D721Med (cell line): ENCODE measurements around the gene CNP.

ENCODE experiments used
- DNase-seq: peaks from one replicate; pipeline ENCODE4 v3.0.0; 2011; ENCODE audit warnings: low spot score; ENCODE audit not compliant: insufficient read length
- FAIRE-seq: peaks from 2 replicates; lab custom pipeline; 2011; peaks lifted over from hg19 to GRCh38; lab: Jason Lieb, UNC
- CTCF ChIP-seq: IDR thresholded peaks from 2 replicates; pipeline ENCODE4 v1.5.1; 2012; ENCODE audit warnings: mild to moderate bottlenecking, control low read depth; ENCODE audit not compliant: insufficient read depth; ENCODE audit errors: missing control alignments

Gene CNP

GRCh38 chr17:41968676-41969075 lies 2.1 kb downstream of the CNP start:
- TF ChIP-seq CTCF: no peak
- DNase-seq (no peak), FAIRE-seq (no peak)

GRCh38 chr17:41970901-41971331 lies 4.3 kb downstream of the CNP start:
- FAIRE-seq: no peak
- TF ChIP-seq CTCF: no peak
- DNase-seq: no peak

GRCh38 chr17:41971721-41972523 lies 5.3 kb downstream of the CNP start:
- FAIRE-seq (no peak), DNase-seq (no peak)
- no peak for TF ChIP-seq CTCF

GRCh38 chr17:41972571-41973407 lies 6.2 kb downstream of the CNP start:
- no peak for TF ChIP-seq CTCF
- FAIRE-seq: no peak
- no peak for DNase-seq

- DNase-seq: no peak
- no peak for FAIRE-seq
- no peak for TF ChIP-seq CTCF
Measured at GRCh38 chr17:41973408-41973811, 6.8 kb downstream of the CNP start.

- FAIRE-seq (no peak), DNase-seq (no peak)
- no peak for TF ChIP-seq CTCF
Measured at GRCh38 chr17:41974031-41974430, 7.4 kb downstream of the CNP start.
